A673 (cell line): ENCODE measurements around the gene SPATA1. TPM values are rescaled to one million over a fixed set of nuclear protein-coding genes. Genes with fewer than 3 reads are reported as not detected.

Experiments used
- BruUV-seq: library from RNA; stranded (reverse); fragments of 400-500 nt; replicated peaks from 2 replicates; lab custom pipeline; 2021; lab: Mats Ljungman, UMichigan
- CTCF ChIA-PET: fragments of 300-600 bp; sonication (Branson Sonifier 250); formaldehyde crosslinking; loops from one replicate; lab custom pipeline; 2022; ENCODE audit warnings: antibody characterized with exemption; lab: Charles Lee
- POLR2A ChIA-PET: fragments of 300-600 bp; sonication (Branson Sonifier 250); formaldehyde crosslinking; loops from one replicate; lab custom pipeline; 2022; ENCODE audit warnings: antibody characterized with exemption; ENCODE audit not compliant: low non-redundant PET; lab: Charles Lee
- DNase-seq: peaks from one replicate; pipeline ENCODE4 v3.0.0-alpha.2; 2015; ENCODE audit warnings: low spot score
- H3K27ac ChIP-seq: fragments of 200-600 bp; sonication (generic); 2 replicates; pipeline ENCODE4 v1.5.1; 2016; ENCODE audit warnings: mixed run types, low read depth, mild to moderate bottlenecking, mixed read lengths, antibody characterized with exemption, low read length; ENCODE audit not compliant: poor library complexity, severe bottlenecking
- H3K27me3 ChIP-seq: fragments of 200-600 bp; sonication (generic); replicated peaks from 2 replicates; pipeline ENCODE4 v1.6.1; 2017; ENCODE audit warnings: mixed run types, low read depth, mild to moderate bottlenecking, mixed read lengths, antibody characterized with exemption, low read length; ENCODE audit not compliant: insufficient read depth, poor library complexity
- H3K36me3 ChIP-seq: fragments of 200-600 bp; sonication (generic); 2 replicates; pipeline ENCODE4 v1.6.1; 2016; ENCODE audit warnings: mixed run types, mild to moderate bottlenecking, mixed read lengths, antibody characterized with exemption, low read length; ENCODE audit not compliant: insufficient read depth, poor library complexity, severe bottlenecking
- H3K4me1 ChIP-seq: fragments of 200-600 bp; sonication (generic); 2 replicates; pipeline ENCODE4 v1.6.1; 2017; ENCODE audit warnings: mixed run types, mild to moderate bottlenecking, mixed read lengths, antibody characterized with exemption, low read length; ENCODE audit not compliant: insufficient read depth, poor library complexity, severe bottlenecking
- H3K4me3 ChIP-seq: fragments of 200-600 bp; sonication (generic); 2 replicates; pipeline ENCODE4 v1.5.1; 2016; ENCODE audit warnings: low read depth, mixed run types, mild to moderate bottlenecking, mixed read lengths, low read length; ENCODE audit not compliant: poor library complexity, severe bottlenecking
- H3K9me3 ChIP-seq: fragments of 200-600 bp; sonication (generic); 2 replicates; pipeline ENCODE4 v1.6.1; 2016; ENCODE audit warnings: mixed run types, low read depth, mild to moderate bottlenecking, mixed read lengths, antibody characterized with exemption, low read length; ENCODE audit not compliant: poor library complexity, severe bottlenecking
- CTCF ChIP-seq: fragments of 300-800, 200-600 bp; sonication (generic); conservative IDR thresholded peaks from 2 replicates; pipeline ENCODE4 v1.5.1; 2017; ENCODE audit warnings: low read depth, mild to moderate bottlenecking, antibody characterized with exemption, low read length, moderate library complexity, mixed read lengths
- EZH2 ChIP-seq: fragments of 200-600 bp; sonication (generic); IDR thresholded peaks from 2 replicates; pipeline ENCODE4 v1.6.1; 2017; ENCODE audit warnings: borderline replicate concordance, low read depth, mild to moderate bottlenecking, mixed read lengths, antibody characterized with exemption, low read length; ENCODE audit not compliant: poor library complexity, severe bottlenecking
- intact Hi-C: fragments of 100-400 bp; cut with micrococcal nuclease; formaldehyde crosslinking; loops from one replicate; pipeline ENCODE4 v1.10.0; 2022; ENCODE audit not compliant: unreplicated experiment
- total RNA-seq: library from RNA; stranded (reverse); gene quantifications from 2 replicates; pipeline ENCODE4 v1.2.3, GENCODE V29; 2021

SPATA1 gene
- total RNA-seq, 1 experiment from 2014 or later: 0.95 TPM

GRCh38 chr1:84615790-84616189 is 109.6 kb downstream of the SPATA1 start:
- Histone ChIP-seq H3K27me3 (no peaks in the 10 kb centered on the region), H3K27ac (no peak overlapping the region), H3K36me3 (no peaks in the 10 kb centered on the region), H3K4me3 (no peak overlapping the region), H3K4me1 (peaks cover 15% of the 10 kb centered on the region), H3K9me3 (peaks cover 7% of the 10 kb centered on the region)
- no TSS peak for BruUV-seq
- POLR2A ChIA-PET: no interaction called here
- DNase-seq: no peak
- intact Hi-C loops: no loop called here
- CTCF ChIA-PET: no interaction called here
- TF ChIP-seq EZH2 (no peak), CTCF (no peak)

Other genes with a start within 250 kb of the SPATA1 start
- gene SAMD13, start 204.7 kb upstream of the SPATA1 start, total RNA-seq: 1.2 and 1.6 TPM in 2 replicates
- gene DNASE2B, start 107.9 kb upstream of the SPATA1 start, total RNA-seq: not detected in 2 replicates
- 53.4 and 56.7 TPM in 2 replicates for gene RPF1, start 27.1 kb upstream of the SPATA1 start, total RNA-seq
- gene GNG5, start 195 bp downstream of the SPATA1 start, total RNA-seq: 114 and 119 TPM in 2 replicates
- gene CTBS, start 68.1 kb downstream of the SPATA1 start, total RNA-seq: 10.0 and 13.2 TPM in 2 replicates
- 37.2 and 42.4 TPM in 2 replicates for gene SSX2IP, start 184.1 kb downstream of the SPATA1 start, total RNA-seq